ENCODE measurements around the gene BGN.

Gene BGN

GRCh38 chrX:153485396-153486080 lies 9.2 kb upstream of the BGN start:
- DNase-seq (ENCODE audit: low read depth) = no peak

DNA sequence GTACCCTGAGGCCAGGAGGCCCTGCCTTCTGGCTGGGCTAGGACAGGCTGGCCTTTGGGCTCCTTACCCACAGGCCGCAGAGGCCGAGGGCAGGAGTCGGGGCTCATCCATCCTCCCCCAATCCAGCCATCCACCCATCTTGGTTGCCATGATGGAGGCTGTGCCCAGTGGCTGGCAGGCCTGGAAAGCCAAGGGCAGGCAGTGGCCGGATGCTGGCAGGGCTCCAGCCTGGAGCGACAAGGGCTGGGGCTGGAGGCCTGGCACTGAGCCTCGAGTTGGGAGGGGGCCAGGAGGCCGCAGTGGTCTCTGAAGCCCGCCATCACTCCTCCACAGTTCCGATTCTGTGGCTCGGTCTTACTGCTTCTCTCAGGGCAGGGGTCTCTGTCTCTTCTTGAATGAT lies 8.6 kb upstream of the BGN start:
- DNase-seq (ENCODE audit: low read depth) = no peak

- no peak for DNase-seq (ENCODE audit: low read depth)
Observed at GRCh38 chrX:153487590-153488071, 7.1 kb upstream of the BGN start.

- no peak for DNase-seq (ENCODE audit: low read depth)
Observed at GRCh38 chrX:153488231-153488914, 6.4 kb upstream of the BGN start.

DNA sequence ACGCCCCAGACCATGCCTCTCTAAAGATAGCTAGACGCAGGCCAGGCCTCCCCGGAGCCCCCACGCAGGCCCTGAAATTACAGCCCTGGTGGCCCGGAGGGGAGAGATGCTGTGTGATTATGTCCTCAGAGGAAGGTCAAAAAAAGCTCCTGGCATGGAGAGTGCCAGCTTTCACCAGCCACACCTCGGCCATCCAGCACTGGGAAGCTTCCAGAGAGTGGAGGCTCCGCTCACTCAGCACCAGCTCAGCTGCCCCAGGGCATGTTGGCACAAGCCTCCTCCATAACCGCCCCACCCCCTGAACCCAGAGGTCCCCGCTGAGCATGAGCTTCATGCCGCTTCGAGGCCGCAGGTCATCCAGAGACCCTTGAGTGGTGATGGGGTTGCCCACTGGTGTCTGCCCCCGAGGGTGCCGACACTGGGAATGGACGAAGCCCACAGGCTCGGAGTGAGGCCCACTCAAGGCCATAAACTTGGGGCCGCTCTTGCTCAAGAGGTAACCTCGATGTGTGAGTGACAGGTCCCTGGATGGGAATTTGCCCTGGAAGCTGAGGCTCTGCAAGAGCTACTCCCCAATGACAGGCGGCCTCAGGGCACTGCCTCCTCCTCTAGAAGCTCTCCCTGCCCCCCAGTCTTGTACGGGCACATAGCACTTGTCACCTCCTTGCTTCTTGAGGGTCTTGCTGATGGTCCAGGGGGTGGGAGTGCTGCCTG lies 4.4 kb upstream of the BGN start:
- no peak for DNase-seq (ENCODE audit: low read depth)

DNA sequence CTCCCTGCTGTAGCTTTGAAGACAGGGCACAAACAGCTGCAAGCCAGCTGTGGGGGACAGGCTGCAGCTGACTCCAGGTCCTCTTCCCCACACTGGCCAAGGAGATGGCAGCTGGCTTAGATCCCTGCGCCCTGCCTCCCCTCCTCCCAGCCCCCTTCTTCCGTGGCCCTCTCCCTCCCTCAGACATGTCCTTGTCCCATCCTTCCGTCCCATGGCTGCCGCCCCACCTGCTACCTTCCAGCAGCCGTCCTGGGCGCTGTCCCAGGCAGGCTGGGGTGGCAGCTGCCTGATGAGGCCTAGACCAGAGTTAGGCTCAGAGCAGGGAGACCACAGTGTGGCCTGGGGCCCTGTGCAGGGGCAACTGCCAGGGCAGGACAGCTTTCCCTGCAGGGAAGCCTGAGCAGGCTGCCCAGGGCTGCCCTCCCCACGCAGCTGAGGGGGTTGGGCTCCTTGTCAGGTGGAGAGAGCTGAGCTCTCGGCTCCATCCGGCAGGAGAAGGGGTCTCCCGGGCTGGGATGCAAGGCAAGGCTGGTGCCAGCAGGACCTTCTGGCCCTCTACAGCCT lies 3.3 kb upstream of the BGN start:
- no peak for DNase-seq (ENCODE audit: low read depth)

GRCh38 chrX:153491918-153492317 lies 2.9 kb upstream of the BGN start:
- DNase-seq (ENCODE audit: low read depth) = no peak

- no peak for DNase-seq (ENCODE audit: low read depth)
Observed at GRCh38 chrX:153492543-153492942, 2.2 kb upstream of the BGN start.

DNA sequence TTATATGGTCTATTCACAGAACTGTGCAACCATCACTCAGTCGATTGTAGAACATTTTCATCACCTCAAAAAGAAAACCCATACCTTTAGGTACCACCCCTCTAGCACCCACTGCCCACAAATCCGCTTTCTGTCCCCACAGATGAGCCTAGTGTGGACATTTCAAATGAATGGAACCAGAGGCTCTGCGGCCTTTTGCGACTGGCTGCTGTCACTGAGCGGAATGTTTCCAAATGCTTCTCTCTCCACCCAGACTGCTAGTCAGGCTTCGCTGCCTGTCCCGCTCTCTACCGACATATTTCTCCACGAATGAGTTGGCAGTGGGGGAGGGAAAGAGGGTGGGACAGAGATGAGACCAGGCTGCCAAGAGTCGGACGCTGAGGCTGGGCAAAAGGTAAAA lies 1.7 kb upstream of the BGN start:
- DNase-seq (ENCODE audit: low read depth) = no peak

GRCh38 chrX:153494061-153494460 lies 719 bp upstream of the BGN start:
- no peak for DNase-seq (ENCODE audit: low read depth)

- no peak for DNase-seq (ENCODE audit: low read depth)
Observed at GRCh38 chrX:153495362-153495751, 577 bp downstream of the BGN start.

GRCh38 chrX:153495903-153496589 lies 1.3 kb downstream of the BGN start:
- no peak for DNase-seq (ENCODE audit: low read depth)

- no peak for DNase-seq (ENCODE audit: low read depth)
Observed at GRCh38 chrX:153496590-153496959, 1.8 kb downstream of the BGN start.

- no peak for DNase-seq (ENCODE audit: low read depth)
Observed at GRCh38 chrX:153498453-153498852, 3.7 kb downstream of the BGN start.

- no peak for DNase-seq (ENCODE audit: low read depth)
Observed at GRCh38 chrX:153499341-153499740, 4.6 kb downstream of the BGN start.

DNA sequence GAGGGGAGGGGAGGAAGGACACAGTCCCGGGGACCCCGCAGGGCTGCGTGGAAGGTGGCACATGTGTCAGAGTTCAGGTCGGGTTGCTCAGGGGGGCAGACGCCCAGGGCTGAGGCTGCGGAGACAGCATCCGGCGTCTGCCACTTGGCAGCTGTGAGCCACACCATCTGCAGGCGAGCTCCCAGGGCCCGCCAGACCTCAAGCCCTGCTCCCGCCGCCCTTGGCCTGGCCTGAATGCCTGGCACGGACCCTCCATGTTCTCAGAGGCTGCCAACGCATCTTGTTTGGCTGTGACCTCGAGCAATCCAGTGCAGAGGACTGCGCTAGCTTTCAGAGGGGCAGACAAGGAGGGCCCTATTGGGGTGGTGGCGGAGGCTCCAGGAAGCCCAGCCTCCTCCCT lies 5.1 kb downstream of the BGN start:
- DNase-seq (ENCODE audit: low read depth) = no peak

GRCh38 chrX:153500676-153501280 lies 6.0 kb downstream of the BGN start:
- DNase-seq (ENCODE audit: low read depth) = no peak

- DNase-seq (ENCODE audit: low read depth) = no peak
Observed at GRCh38 chrX:153501530-153501929, 6.8 kb downstream of the BGN start.

GRCh38 chrX:153502131-153502530 lies 7.4 kb downstream of the BGN start:
- DNase-seq (ENCODE audit: low read depth) = no peak

DNA sequence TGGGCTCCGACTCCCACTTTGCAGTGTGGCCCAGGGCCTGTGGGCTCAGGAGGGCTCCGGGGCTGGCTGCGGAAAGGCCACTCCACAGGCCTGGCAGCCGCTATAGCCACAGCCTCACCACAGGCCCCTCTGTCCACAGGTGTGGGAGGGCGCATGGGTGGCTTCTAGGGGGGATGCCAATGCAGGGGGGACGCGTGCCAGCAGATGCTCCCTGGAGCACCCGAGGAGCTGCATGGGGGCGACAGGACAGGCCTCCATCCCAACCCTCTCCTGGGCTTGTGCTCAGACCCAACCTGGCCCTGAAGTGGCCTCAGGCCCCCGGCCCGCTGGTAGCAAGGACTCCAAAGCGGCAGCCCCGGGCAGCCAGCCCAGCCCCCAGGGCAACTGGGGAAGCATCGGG lies 8.0 kb downstream of the BGN start:
- no peak for DNase-seq (ENCODE audit: low read depth)

DNA sequence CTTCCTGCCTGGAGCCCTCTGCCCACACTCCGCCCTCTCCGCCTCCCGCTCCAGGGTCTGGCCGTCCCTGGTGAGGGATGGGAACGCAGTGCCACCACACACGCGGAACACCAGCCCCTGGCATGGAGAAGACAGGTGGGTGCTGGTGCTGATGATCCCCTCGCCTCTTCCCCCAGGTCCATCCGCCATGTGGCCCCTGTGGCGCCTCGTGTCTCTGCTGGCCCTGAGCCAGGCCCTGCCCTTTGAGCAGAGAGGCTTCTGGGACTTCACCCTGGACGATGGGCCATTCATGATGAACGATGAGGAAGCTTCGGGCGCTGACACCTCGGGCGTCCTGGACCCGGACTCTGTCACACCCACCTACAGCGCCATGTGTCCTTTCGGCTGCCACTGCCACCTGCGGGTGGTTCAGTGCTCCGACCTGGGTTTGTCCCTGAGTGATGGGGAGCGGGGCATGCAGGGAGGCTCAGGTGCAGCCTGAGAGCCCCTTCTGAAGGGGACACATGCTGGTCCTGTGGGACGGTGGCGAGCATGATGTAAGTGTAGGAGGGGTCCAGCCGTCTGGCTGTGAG lies 9.8 kb downstream of the BGN start:
- no peak for DNase-seq (ENCODE audit: low read depth)

DNA sequence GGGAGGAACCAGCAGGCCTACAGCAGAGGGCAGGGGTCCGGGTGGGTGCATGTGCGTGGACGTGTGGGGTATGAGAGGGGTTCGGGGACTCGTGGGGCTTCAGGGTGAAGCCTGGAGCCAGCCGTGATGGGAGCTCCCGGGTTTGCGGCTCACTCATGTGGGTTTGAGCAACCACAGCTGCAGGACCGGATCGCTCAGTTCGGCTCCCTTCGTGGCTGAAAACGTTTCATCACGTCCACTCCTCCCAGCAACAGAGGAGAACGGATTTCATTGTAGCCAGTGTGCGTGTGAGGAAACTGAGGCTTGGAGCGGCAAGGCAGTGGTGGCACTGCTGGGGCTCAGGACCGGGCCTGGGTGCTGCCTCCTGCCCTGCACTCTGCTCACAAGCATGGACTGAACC lies 10.6 kb downstream of the BGN start:
- no peak for DNase-seq (ENCODE audit: low read depth)
